ENCODE measurements around the gene PDE4B. TPM values are rescaled to one million over a fixed set of nuclear protein-coding genes. Genes with fewer than 3 reads are reported as not detected.
A peak's percentile ranks its signal among the peaks of the same experiment; 100 is the strongest.

PDE4B gene
- total and polyA plus RNA-seq, 2 donors from 2014 or later, result 2.0 to 8.7 TPM

DNA sequence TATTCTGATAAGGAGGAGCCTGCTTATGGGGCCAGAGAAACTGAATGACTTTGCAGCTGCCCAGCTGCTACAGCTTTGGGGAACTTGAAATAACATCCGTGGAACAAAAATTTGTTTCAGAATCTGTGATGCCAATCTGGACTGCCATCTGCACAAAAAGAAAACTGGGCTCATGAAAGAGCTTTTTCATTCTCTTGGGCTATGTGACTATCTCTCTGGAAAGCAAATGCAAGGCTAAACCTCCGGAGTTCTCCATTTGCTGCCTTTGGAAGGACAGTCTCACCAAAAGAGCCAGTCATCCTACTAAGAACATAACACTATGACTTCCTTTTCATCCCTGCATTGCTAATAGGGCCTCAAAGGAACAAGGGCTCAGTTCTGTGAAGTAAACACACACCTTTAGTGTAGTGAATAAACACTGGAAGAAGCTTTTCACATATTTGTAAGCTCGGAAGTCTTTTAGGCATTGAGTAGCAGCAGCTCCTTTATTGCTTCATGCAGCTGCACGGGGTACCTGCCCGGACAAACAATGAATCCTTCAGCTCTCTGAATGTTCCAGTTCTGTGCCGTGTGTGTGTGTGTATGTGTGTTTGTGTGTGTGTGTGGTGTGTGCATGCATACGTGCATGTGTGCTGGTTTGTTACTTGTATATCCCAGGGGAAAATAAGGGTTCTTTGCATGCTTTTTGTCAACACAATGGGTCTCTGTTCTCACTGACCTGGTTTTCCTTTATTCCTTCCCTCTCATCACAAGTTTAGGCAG, 485.7 kb downstream of the PDE4B start:
- Histone ChIP-seq H3K27me3 (ENCODE audit: control insufficient read depth, insufficient read depth, low read length) (no peaks in the 10 kb centered on the region), H3K4me1 (ENCODE audit: control insufficient read depth in 2 of 3, insufficient read depth in 2 of 3, low read depth in 1 of 3, low read length in 3 of 3) (no peaks in the 10 kb centered on the region), H3K27ac (ENCODE audit: low read depth in 2 of 2, low read length in 2 of 2) (no peak overlapping the region), H3K9ac (ENCODE audit: low read length in 3 of 3) (no peak overlapping the region), H3K9me3 (ENCODE audit: control insufficient read depth in 2 of 3, insufficient read depth in 1 of 3, low read length in 3 of 3) (no peaks in the 10 kb centered on the region), H3K4me3 (ENCODE audit: low read length in 3 of 3) (no peak overlapping the region), H3K36me3 (ENCODE audit: control insufficient read depth in 2 of 3, insufficient read depth in 3 of 3, low read length in 3 of 3) (no peaks in the 10 kb centered on the region)
- intact Hi-C loops (cut with DNase I), result no loop called here
- DNase-seq (no peak), FAIRE-seq (no peak)
- TF ChIP-seq, protein P1, sequence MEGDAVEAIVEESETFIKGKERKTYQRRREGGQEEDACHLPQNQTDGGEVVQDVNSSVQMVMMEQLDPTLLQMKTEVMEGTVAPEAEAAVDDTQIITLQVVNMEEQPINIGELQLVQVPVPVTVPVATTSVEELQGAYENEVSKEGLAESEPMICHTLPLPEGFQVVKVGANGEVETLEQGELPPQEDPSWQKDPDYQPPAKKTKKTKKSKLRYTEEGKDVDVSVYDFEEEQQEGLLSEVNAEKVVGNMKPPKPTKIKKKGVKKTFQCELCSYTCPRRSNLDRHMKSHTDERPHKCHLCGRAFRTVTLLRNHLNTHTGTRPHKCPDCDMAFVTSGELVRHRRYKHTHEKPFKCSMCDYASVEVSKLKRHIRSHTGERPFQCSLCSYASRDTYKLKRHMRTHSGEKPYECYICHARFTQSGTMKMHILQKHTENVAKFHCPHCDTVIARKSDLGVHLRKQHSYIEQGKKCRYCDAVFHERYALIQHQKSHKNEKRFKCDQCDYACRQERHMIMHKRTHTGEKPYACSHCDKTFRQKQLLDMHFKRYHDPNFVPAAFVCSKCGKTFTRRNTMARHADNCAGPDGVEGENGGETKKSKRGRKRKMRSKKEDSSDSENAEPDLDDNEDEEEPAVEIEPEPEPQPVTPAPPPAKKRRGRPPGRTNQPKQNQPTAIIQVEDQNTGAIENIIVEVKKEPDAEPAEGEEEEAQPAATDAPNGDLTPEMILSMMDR (IDR thresholded peaks at IDR 0.05; ENCODE audit: borderline replicate concordance, extremely low read depth, insufficient read depth), result no peak

DNA sequence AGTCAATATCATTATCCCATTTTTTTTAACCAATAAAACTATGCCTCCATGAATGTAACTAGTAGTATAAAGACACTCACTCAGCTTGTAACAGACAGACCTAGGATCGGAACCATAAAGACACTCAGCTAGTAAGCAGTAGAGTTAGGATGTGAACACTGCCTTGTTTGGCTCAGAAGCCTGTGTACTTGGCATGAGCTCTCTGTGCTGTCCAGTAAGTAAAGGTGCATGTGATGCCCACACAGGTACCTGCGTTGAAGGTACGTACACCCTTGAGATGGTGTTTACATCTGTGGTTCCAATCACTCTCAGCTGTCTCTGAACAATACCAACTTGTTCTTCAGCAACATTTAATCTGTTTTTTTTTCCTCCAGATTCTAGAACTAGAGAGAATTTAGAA, 489.1 kb downstream of the PDE4B start:
- DNase-seq, result no peak
- intact Hi-C loops (cut with DNase I), result no loop called here
- TF ChIP-seq, protein P1 (IDR thresholded peaks at IDR 0.05; ENCODE audit: borderline replicate concordance, extremely low read depth, insufficient read depth), result no peak
- Histone ChIP-seq H3K9ac (ENCODE audit: low read length in 3 of 3) (no peak overlapping the region), H3K4me1 (ENCODE audit: control insufficient read depth in 2 of 3, insufficient read depth in 2 of 3, low read depth in 1 of 3, low read length in 3 of 3) (no peaks in the 10 kb centered on the region), H3K4me3 (ENCODE audit: low read length in 3 of 3) (no peak overlapping the region), H3K27me3 (ENCODE audit: control insufficient read depth, insufficient read depth, low read length) (no peaks in the 10 kb centered on the region), H3K27ac (ENCODE audit: low read depth in 2 of 2, low read length in 2 of 2) (no peak overlapping the region), H3K9me3 (ENCODE audit: control insufficient read depth in 2 of 3, insufficient read depth in 1 of 3, low read length in 3 of 3) (no peaks in the 10 kb centered on the region), H3K36me3 (ENCODE audit: control insufficient read depth in 2 of 3, insufficient read depth in 3 of 3, low read length in 3 of 3) (no peaks in the 10 kb centered on the region)
- FAIRE-seq, result no peak

DNA sequence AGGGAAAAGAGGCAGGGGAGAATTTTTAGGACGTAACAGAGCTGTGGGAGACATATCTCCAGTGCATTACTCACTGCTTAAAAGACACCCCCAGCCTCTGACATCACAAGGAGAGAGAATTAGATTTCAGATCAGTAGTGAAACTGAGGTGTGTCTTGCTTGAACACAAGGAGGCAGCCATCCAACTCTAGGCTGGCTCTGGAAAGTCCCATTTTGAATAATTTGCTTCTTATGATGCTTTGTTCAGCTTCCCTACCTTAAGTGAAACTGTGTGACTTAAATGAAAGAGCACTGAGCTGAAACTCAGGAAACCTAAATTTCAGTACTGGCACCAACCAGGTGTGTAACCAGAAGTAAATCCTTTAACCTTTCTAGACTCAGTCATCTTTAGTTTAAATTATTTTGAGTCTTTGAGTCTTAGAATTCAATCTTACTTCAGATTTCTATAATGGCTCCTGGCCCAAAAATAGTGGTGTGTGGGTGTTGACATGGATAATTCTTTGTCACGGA, 489.7 kb downstream of the PDE4B start:
- TF ChIP-seq, protein P1 (IDR thresholded peaks at IDR 0.05; ENCODE audit: borderline replicate concordance, extremely low read depth, insufficient read depth), result peak; percentile 5
- H3K4me3 ChIP-seq (ENCODE audit: low read length in 3 of 3), result no peak overlapping the region
- FAIRE-seq (no peak), DNase-seq (no peak)
- no peaks in the 10 kb centered on the region for H3K9me3 ChIP-seq (ENCODE audit: control insufficient read depth in 2 of 3, insufficient read depth in 1 of 3, low read length in 3 of 3)
- no peaks in the 10 kb centered on the region for H3K36me3 ChIP-seq (ENCODE audit: control insufficient read depth in 2 of 3, insufficient read depth in 3 of 3, low read length in 3 of 3)
- no peaks in the 10 kb centered on the region for H3K27me3 ChIP-seq (ENCODE audit: control insufficient read depth, insufficient read depth, low read length)
- no peak overlapping the region for H3K27ac ChIP-seq (ENCODE audit: low read depth in 2 of 2, low read length in 2 of 2)
- intact Hi-C loops (cut with DNase I), result no loop called here
- no peak overlapping the region for H3K9ac ChIP-seq (ENCODE audit: low read length in 3 of 3)
- H3K4me1 ChIP-seq (ENCODE audit: control insufficient read depth in 2 of 3, insufficient read depth in 2 of 3, low read depth in 1 of 3, low read length in 3 of 3), result no peaks in the 10 kb centered on the region

Data from kidney (tissue), 14 donors.